HPDE6-E6E7 (cell line): ENCODE measurements around the gene DOCK2.
"Not testable (repeated sequence)": the region's sequence is repeated elsewhere in the genome, so short reads cannot be mapped to it uniquely, and the experiment has no call there.

Source experiments
- DNase-seq: peaks from one replicate; pipeline ENCODE4 v3.0.0; 2011; ENCODE audit warnings: missing footprints; ENCODE audit errors: extremely low spot score

DOCK2 gene

DNA sequence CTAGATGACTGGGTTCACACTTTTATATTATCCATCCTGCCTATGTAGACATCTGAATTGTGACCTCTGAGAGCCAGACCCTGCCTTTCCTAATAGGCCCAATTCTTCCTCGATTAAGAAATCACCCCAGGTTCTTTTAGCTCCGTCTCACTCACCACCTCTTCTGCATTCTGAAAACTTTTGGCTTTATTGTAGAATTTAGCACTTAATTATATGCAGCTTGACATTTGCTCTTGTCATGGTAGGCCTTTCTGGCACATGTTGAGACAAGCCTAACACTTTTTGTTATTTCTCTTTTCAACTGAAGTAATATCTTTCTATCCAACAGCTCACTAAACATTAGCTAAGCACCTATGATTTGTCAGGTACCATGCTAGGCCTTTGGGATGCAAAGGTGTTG, 180.0 kb downstream of the DOCK2 start:
- no peak for DNase-seq

DNA sequence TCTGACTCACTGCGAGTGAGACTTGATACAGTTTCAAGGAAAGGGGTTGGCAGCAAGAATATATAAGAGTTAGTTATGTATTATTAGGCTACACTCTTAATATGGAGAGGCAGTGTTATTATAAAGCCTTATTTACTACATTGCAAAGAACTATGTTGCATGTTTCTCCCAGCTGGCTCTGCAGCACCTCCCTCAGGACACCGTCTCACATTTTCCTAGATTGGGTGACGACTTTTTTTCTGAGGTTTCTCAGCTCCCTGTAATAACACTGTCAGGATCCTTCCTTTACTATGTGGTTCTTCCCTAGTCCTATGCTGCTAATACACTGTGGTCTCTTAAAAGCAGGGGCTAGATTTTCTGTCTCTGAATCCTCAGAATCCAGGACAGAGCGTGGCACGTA, 189.5 kb downstream of the DOCK2 start:
- DNase-seq: no peak

GRCh38 chr5:169827769-169828168, 190.7 kb downstream of the DOCK2 start:
- DNase-seq: no peak

GRCh38 chr5:169828385-169828784, 191.3 kb downstream of the DOCK2 start:
- DNase-seq: no peak

GRCh38 chr5:169831331-169831730, 194.3 kb downstream of the DOCK2 start:
- DNase-seq: peak; percentile 22

DNA sequence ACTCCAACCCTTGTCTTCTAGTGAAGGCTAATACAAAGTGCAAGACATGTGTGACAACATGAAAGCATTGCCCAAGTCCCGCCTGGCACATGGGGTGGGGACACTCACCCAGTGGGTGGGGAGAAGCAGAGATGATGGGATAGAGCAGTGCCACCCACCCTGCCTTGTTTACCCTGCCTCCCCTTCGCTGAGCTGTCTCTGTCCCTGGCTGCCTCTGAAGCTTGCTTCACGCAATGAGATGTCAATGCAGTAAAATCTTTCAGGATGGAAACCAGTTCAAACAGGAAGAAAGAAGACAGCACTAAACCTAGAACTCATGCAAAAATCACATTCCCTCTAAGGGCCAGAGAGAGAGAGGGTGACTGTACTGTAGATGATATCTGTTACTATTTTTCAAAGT, 195.2 kb downstream of the DOCK2 start:
- no peak for DNase-seq

GRCh38 chr5:169832845-169833244, 195.8 kb downstream of the DOCK2 start:
- DNase-seq: no peak

DNA sequence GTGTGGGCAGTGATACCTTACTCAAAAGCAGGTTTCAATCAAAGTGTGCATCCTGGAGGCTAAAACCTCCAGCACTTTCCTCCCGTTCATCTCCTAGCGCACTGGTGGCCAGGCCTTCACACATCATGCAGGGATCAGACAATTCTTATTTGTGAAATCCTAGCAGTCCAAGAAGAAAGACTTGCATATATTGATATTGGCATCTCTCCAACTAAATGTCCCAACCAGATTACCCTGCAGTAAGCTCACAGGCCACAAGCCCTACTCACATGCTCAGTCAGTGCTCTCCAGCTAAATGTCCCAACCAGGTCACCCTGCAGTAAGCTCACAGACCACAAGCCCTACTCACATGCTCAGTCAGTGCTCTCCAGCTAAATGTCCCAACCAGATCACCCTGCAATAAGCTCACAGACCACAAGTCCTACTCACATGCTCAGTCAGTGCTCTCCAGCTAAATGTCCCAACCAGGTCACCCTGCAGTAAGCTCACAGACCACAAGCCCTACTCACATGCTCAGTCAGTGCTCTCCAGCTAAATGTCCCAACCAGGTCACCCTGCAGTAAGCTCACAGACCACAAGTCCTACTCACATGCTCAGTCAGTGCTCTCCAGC, 196.7 kb downstream of the DOCK2 start:
- not testable (repeated sequence) for DNase-seq

DNA sequence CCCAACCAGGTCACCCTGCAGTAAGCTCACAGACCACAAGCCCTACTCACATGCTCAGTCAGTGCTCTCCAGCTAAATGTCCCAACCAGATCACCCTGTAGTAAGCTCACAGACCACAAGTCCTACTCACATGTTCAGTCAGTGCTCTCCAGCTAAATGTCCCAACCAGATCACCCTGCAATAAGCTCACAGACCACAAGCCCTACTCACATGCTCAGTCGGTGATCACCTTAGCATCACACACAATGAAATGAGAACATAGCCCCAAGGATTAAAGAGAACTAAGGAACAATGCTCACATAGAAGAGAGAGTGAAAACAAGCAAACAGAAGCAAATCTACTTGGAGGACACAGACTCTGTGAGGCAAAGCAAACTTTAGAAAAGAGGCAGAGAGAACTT, 197.5 kb downstream of the DOCK2 start:
- not testable (repeated sequence) for DNase-seq

DNA sequence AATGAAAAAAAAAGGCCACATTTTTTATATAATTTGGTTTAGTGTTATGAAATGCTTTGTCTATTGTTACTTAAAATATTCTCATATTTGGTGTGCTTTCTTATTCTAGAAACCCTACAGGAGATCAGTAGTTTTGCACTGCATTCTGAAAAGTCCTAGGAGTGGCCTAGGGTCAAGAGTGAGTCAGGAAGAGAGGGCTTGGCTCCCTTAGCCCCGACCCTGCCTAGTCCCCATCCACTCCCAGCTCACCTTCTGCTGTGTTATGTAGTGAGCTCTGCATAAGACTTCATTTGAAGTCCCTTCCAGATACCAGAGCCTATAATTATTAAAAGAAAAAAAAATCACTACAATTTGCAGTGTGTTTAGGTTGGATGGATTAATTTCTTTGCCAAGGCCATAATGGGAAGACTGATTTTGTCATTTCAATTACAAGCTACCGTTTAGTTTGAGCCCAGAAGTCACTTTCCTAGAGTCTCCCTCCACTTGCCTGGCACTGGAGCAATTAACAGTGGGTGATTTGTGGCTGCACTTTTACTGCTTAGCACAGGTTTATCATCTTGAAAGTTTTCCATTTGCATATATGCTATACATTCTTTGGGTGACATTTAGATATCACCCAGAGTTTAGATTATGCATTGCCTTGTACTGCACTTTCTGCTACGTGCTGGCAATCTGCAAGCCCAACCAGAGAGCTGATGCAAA, 199.9 kb downstream of the DOCK2 start:
- no peak for DNase-seq

DNA sequence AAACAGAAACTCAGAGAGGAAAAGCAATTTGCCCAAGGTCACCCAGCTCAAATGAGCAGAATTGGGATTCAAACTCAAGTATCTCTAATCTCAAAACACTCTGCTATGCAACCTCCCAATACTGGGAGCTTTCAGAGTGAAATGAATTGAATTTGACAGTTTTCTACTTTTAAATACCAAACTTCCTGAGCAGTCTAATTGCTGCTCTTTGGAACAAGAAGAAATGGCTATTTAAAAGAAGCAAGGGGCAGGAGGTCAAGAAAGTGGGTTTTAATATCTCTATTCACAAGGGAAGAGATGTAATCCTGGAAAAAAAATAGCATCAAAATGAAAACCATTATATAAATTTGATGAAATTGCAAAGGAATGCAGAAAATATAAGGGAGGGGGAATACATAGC, 200.6 kb downstream of the DOCK2 start:
- no peak for DNase-seq

DNA sequence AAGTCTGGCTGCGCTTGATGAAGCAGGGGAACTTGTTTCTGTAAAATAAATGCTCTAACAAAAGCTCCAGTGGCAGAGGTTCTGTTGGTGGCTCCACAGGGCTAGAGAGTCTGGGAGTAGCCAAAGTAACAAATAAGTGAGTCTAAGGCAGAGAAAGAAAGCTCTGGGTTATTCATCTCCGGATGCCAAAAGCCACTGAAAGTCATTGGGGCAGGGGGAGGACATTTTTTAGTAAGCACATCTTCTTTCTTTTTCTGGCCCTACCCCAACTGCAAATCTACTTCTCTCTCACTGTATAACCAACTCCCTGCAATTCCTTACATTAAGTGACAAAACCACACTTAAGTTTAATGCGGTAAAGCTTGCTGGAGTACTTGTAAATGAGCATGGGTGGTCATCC, 201.6 kb downstream of the DOCK2 start:
- no peak for DNase-seq

DNA sequence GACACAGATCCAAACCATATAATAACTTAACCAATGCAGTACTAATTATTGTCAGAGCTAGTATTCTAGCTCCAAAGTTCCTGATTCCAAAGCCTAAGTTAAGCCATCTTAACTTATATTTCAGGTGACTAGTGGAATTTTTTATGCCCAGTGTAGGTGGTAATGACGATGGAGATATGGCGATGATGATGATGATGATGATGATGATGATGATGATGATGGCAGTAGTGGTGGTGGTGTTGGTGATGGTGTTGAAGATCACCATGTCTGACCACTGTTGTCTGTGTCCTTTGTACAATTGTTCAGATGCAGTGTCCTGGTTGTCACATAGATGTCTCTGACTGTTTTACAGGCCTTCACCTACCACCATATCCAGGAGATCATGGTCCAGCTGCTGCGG, 203.3 kb downstream of the DOCK2 start:
- DNase-seq: no peak

- no peak for DNase-seq
These were observed 205.6 kb downstream of the DOCK2 start for GRCh38 chr5:169842699-169843098.

- no peak for DNase-seq
These were observed 210.4 kb downstream of the DOCK2 start for GRCh38 chr5:169847519-169847918.

DNA sequence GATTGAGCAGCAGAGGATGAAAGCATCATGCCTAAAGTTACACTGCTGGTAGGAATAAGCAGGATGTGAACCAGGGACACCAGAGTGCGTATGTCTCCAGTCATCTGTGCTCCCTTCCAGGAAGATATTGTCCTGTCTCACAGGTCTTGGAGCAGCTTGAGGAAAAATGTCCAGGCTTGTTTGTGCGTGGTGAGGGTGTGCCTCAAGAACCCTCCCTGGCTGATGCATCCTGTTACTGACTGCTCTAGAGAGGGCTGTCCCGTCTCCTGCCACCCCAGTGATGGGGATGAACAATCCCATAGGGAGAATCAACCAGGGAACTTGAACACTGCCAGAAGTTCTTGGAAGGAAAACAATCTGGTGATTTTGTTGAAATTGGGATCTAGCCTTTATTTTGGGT, 211.2 kb downstream of the DOCK2 start:
- DNase-seq: no peak

DNA sequence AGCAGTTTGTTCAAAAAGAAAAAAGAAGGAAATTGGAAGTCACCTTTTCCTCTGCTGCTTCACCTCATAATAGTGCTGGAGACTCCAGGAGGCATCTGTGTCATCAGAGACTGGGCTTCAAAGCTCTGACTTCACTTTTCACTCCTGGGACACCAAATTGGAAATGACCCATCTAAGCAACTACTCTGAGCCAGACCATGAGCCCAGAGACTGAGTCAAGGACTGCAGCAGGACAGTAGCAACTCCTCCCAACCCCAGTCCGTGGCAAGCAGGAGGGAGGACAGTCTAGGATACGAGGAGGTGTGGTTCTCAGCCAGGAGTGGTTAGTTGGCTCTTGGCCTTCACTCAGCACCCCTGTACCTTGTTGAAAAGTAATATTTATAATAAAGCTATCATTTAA, 211.7 kb downstream of the DOCK2 start:
- DNase-seq: no peak

GRCh38 chr5:169850409-169850808, 213.3 kb downstream of the DOCK2 start:
- DNase-seq: no peak

- no peak for DNase-seq
These were observed 214.3 kb downstream of the DOCK2 start for GRCh38 chr5:169851321-169851850.

DNA sequence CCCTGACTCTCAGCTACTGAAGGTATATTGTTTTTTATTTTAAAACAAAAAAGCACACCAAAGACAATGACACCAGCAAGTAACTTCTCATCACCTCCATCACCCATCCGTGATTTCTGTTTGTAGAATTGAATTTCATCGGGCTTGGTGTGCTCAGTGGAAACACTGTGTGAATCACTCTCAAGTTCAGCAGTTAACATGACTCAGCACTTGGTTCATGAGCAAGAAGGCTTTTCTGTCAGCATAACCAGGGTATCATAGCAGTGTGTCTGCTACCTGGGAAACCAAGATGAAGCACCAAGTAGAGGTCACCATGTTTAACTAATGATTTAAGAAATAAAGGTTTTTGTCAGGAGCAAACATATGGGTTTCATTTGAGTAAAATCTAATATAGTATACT, 219.5 kb downstream of the DOCK2 start:
- peak; percentile 14 for DNase-seq

- no peak for DNase-seq
These were observed 223.5 kb downstream of the DOCK2 start for GRCh38 chr5:169860585-169860984.

GRCh38 chr5:169861433-169861832, 224.4 kb downstream of the DOCK2 start:
- no peak for DNase-seq

DNA sequence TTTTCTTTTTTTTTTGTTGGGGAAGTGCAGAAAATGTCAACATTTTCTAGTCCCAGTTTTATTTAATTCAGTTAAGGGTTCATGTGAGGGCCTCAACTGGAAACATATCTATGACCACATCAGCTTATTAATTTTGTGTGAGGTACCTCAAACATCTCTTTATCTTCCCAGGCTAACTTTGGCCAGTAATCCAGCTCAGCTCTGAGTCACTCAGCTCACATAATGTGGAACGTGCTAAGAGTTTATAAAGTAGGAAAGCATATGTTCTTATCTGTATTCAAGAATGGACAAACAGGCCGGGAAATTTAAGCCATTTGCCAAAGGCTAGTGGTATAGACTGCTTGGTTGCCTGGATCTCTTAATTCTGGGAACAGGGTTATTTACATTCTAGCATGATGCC, 224.9 kb downstream of the DOCK2 start:
- DNase-seq: no peak

GRCh38 chr5:169862391-169862811, 225.3 kb downstream of the DOCK2 start:
- DNase-seq: no peak
